ENCODE data around the gene TES. TPM values are rescaled to one million over a fixed set of nuclear protein-coding genes. Genes with fewer than 3 reads are reported as not detected.

Gene TES
- total RNA-seq, 2 donors from 2014 or later, result 17.1 to 29.8 TPM

GRCh38 chr7:116234517-116235200 is 24.3 kb downstream of the TES start:
- WGBS, 2 donors, result 86 to 89% methylated on average over 9 of the region's 9 CpGs
- intact Hi-C loops (cut with DNase I), result no loop called here
- ATAC-seq (no peak), DNase-seq (no peak)
- no peak overlapping the region for H3K4me3 ChIP-seq
- H3K27me3 ChIP-seq, result no peaks in the 10 kb centered on the region
- H3K36me3 ChIP-seq (replicated peaks in 1 of 2; ENCODE audit: insufficient read depth in 1 of 2, low read depth in 2 of 2), result no peaks in the 10 kb centered on the region
- H3K9me3 ChIP-seq, result no peaks in the 10 kb centered on the region
- peaks cover 45% of the 10 kb centered on the region for H3K4me1 ChIP-seq
- TF ChIP-seq POLR2A (IDR thresholded peaks at IDR 0.05) (no peak), CTCF (IDR thresholded peaks at IDR 0.05) (no peak)
- no peak overlapping the region for H3K27ac ChIP-seq

- DNase-seq (no peak), ATAC-seq (no peak)
- H3K27me3 ChIP-seq, result no peaks in the 10 kb centered on the region
- H3K4me3 ChIP-seq, result no peak overlapping the region
- intact Hi-C loops (cut with DNase I), result no loop called here
- no peak overlapping the region for H3K27ac ChIP-seq
- no peak for TF ChIP-seq CTCF (IDR thresholded peaks at IDR 0.05)
- TF ChIP-seq POLR2A (IDR thresholded peaks at IDR 0.05), result no peak
- H3K36me3 ChIP-seq (replicated peaks in 1 of 2; ENCODE audit: insufficient read depth in 1 of 2, low read depth in 2 of 2), result no peaks in the 10 kb centered on the region
- peaks cover 38% of the 10 kb centered on the region for H3K4me1 ChIP-seq
- no peaks in the 10 kb centered on the region for H3K9me3 ChIP-seq
These were observed 25.0 kb downstream of the TES start for GRCh38 chr7:116235380-116235779.

- ATAC-seq (peak; percentile 54), DNase-seq (peak; percentile 45 to 73 (median 63))
- Histone ChIP-seq H3K27ac (no peak overlapping the region), H3K4me3 (no peak overlapping the region), H3K36me3 (replicated peaks in 1 of 2; ENCODE audit: insufficient read depth in 1 of 2, low read depth in 2 of 2) (no peaks in the 10 kb centered on the region), H3K4me1 (peaks cover 30% of the 10 kb centered on the region), H3K9me3 (no peaks in the 10 kb centered on the region), H3K27me3 (no peaks in the 10 kb centered on the region)
- 11 to 35% methylated on average over 2 of the region's 2 CpGs for WGBS, 2 donors
- intact Hi-C loops (cut with DNase I), result no loop called here
- TF ChIP-seq CTCF (IDR thresholded peaks at IDR 0.05), result peak; percentile 23 to 67 (median 55)
- no peak for TF ChIP-seq POLR2A (IDR thresholded peaks at IDR 0.05)
These were observed 25.8 kb downstream of the TES start for GRCh38 chr7:116236020-116236630.

GRCh38 chr7:116239020-116239419 is 28.7 kb downstream of the TES start:
- WGBS, 2 donors, result 61 to 79% methylated on average over 3 of the region's 3 CpGs
- Histone ChIP-seq H3K27ac (no peak overlapping the region), H3K27me3 (no peaks in the 10 kb centered on the region), H3K4me1 (peaks cover 9% of the 10 kb centered on the region), H3K9me3 (peaks cover 0 to 2% (median 0%) of the 10 kb centered on the region in 3 donors), H3K36me3 (replicated peaks in 1 of 2; ENCODE audit: insufficient read depth in 1 of 2, low read depth in 2 of 2) (no peaks in the 10 kb centered on the region), H3K4me3 (no peak overlapping the region)
- TF ChIP-seq POLR2A (IDR thresholded peaks at IDR 0.05) (no peak), CTCF (IDR thresholded peaks at IDR 0.05) (no peak)
- no peak for ATAC-seq
- intact Hi-C loops (cut with DNase I), result no loop called here
- DNase-seq, result no peak

GRCh38 chr7:116239434-116239833 is 29.1 kb downstream of the TES start:
- intact Hi-C loops (cut with DNase I), result no loop called here
- Histone ChIP-seq H3K4me3 (no peak overlapping the region), H3K9me3 (peaks cover 0 to 6% (median 0%) of the 10 kb centered on the region in 3 donors), H3K27ac (no peak overlapping the region), H3K27me3 (no peaks in the 10 kb centered on the region), H3K36me3 (replicated peaks in 1 of 2; ENCODE audit: insufficient read depth in 1 of 2, low read depth in 2 of 2) (no peaks in the 10 kb centered on the region), H3K4me1 (peaks cover 9% of the 10 kb centered on the region)
- no peak for ATAC-seq
- WGBS, 2 donors, result 48 to 55% methylated on average over 2 of the region's 2 CpGs
- no peak for DNase-seq
- TF ChIP-seq POLR2A (IDR thresholded peaks at IDR 0.05) (no peak), CTCF (IDR thresholded peaks at IDR 0.05) (no peak)

Data from body of pancreas (tissue), 4 donors.